Measurements from ENCODE around the gene MAP3K5.

MAP3K5 gene

DNA sequence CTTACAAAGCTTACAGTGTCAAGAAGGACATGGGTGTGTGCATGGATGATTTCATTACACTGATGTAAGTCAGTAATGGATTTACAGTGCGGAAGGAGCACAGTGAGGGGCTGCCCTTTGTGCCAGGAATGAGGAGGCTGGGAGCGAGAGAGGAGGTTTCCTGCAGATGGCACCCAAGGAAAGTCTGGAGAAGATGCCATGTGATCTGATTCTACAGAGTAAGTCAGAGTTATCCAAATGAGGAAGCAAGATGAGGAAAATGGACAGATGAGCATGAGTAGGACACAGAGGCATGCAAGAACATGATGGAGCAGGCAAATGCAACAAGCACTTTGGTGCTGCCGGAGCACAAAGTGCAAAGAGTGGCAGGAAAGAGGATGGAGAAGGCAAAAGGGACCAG is 271.8 kb downstream of the MAP3K5 start:
- no peak for DNase-seq (ENCODE audit: low read depth, low spot score)

DNA sequence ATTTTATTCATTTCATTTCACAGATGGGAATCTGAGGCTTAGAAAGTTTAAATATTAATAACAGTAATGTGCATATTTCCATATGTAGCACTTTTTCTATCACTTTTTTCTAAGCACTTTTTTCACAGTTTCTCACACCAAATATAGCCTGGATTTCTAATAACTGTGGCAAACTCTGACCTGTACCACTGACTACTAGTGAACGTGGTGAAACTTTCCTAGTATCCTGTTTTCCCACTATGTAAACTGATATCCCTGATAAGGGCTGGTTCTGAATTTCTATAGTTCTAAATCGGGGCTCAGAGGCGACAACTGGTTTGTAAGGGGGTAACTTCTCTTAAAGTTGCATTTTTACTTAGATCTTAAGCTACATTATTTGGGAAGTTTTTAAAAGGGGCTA is 274.7 kb downstream of the MAP3K5 start:
- DNase-seq (ENCODE audit: low read depth, low spot score): no peak

DNA sequence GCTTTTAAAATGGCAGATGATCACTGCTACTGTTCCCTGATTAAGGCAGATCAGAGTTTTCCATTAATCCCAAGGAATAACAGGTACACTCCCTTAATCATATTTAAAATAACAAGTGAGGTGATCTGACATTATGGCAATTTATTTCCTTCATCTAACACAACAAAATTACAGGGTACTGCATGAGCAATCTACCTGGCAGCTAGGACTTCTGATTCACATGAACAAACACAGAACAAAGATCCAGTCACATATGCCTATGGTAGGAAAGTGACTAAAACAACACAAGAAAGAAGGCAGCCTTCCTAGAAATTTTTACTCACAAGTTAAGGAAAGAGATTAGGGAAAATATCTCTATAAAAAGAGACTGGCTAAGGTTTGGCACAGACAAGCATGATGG is 275.3 kb downstream of the MAP3K5 start:
- no peak for DNase-seq (ENCODE audit: low read depth, low spot score)

DNA sequence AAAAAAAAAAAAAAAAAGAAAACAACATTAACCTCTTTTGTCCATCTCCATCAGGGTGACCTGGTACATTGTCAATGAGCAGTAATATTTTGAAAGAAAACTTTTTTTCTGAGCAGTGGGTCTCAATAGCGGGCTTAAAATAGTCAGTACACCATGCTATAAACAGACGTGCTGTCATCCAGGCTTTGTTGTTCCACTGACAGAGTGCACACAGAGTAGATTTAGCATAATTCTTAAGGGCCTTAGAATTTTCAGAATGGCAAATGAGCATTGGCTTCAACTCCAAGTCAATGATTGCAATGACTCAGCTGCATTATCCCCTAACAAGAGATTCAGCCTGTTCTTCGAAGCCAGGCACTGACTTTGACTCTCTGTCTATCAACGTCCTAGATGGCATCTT is 277.7 kb downstream of the MAP3K5 start:
- no peak for DNase-seq (ENCODE audit: low read depth, low spot score)

DNA sequence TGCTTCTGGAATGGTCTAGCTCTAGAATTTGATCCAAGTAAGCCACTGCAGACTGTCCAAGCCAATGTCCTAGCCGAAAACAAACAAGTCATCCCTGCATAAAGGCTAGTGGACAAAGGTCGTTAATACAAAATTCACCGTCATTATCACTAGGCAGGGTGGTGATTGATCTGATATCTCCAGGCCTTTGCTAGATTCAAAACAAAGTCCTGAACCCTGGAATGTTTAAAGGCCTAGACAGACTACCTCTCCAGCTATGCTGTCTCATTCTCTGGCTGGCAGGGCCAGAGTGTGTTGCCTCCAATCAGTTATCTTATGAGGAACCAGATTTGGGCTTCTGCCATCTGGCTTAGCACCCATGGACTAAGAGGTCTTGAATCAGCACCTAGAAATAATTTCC is 280.4 kb downstream of the MAP3K5 start:
- no peak for DNase-seq (ENCODE audit: low read depth, low spot score)

DNA sequence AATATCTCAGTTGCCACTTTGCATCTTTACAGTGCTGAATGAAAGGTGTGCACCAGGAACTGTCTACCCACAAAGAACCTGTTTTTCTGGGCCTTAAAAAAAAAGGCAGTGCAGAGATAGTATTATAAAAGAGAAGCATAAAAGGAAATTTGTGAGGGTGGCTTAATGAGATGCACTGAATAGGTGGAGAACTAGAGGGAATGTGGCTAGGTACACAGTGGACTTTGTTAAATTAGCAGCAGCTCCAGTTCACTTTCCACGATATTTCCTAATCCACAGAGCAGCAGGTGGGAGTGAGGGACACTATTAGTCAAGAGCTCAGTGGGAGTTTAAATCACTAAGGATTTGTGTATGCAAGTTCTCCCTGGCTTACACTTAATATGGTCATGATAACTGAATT is 280.9 kb downstream of the MAP3K5 start:
- DNase-seq (ENCODE audit: low read depth, low spot score): no peak

DNA sequence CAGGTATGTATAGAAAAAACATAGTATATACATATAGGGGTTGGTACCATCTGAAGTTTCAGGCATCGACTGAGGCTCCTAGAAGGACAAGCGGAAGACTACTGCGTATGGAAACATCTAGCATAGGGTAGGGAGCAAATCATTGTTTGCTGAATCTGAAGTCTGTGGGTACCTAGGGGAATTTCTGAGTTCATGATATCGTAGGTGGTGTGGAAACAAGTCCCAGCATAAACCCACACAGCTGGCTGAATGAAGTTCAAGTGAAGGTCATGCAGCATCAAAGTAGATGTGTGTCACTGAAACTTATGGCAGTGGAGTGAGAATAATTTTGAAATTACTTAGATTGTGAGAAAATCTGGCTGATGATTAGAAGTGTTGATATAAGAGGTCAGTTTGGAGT is 281.5 kb downstream of the MAP3K5 start:
- DNase-seq (ENCODE audit: low read depth, low spot score): no peak

DNA sequence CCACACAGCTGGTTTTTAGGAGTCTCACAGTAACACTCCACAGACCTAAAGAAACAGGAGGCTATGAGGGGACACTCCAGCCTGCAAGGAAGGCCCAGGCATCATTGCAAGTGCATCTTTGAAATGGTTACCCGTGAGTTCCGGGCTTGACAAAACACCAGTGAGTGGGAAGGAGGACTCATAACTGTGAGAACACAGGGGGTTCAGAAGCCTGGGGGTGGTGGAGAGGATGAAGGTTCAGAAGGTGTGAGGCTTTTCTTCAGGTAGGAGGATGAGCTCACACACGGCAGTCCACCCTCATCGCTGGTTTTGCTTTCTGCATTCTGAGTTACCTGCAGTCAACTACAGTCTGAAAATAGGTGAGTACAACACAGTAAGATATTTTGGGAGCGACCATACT is 282.0 kb downstream of the MAP3K5 start:
- no peak for DNase-seq (ENCODE audit: low read depth, low spot score)

DNA sequence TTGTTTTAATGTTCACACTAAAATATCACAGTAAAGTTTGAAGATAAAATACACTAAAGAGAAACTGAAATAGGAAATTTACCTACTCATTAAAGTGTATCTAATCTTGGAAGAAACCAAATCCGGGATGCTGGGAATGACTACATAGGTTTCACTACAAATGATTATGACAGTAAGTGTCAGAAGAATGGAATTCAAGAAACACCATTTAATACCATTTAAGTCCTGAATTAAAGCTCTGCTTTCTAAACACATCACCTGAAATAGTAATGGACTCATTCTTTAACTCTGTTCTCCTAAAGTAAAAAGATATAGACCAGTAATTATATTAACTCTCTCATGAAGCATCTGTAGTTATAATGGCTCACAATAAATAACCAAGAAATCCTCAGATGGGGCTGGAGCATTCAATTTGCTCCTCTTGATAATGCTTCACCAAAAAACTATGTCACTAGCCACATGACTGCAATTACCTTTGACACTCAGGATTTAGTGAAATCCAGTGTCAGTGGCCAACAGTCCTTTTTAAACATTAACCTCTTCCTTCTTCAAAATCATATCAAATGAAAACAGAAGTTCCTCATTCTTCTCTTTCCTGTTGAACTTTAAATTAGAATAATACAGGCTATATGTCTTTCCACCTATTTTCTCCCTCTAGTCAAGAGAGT is 283.4 kb downstream of the MAP3K5 start:
- no peak for DNase-seq (ENCODE audit: low read depth, low spot score)
